Neural crest cell (in vitro differentiated cells): ENCODE results near the gene GIPC1. TPM values are rescaled to one million over a fixed set of nuclear protein-coding genes. Genes with fewer than 3 reads are reported as not detected.
A peak's percentile ranks its signal among the peaks of the same experiment; 100 is the strongest.

Source experiments
- DNase-seq: peaks from one replicate; pipeline ENCODE4 v3.0.0; 2021; ENCODE audit warnings: low read depth, mixed read lengths, low spot score
- H3K27ac Mint-ChIP-seq: one replicate; pipeline ENCODE4 v1.8.0; 2021; ENCODE audit warnings: mild to moderate bottlenecking, mixed read lengths; ENCODE audit not compliant: unreplicated experiment
- H3K27me3 Mint-ChIP-seq: 2 replicates; pipeline ENCODE4 v1.8.0; 2021; ENCODE audit warnings: low read depth, mild to moderate bottlenecking, mixed read lengths
- H3K36me3 Mint-ChIP-seq: 2 replicates; pipeline ENCODE4 v1.8.0; 2021; ENCODE audit warnings: low read depth, mild to moderate bottlenecking, mixed read lengths
- H3K4me1 Mint-ChIP-seq: 2 replicates; pipeline ENCODE4 v1.8.0; 2021; ENCODE audit warnings: mixed read lengths
- H3K4me3 Mint-ChIP-seq: one replicate; pipeline ENCODE4 v1.8.0; 2021; ENCODE audit warnings: mild to moderate bottlenecking, mixed read lengths
- H3K9me3 Mint-ChIP-seq: 2 replicates; pipeline ENCODE4 v1.8.0; 2021; ENCODE audit warnings: mixed read lengths
- CTCF ChIP-seq: fragments of 200-600 bp; sonication (generic); conservative IDR thresholded peaks from 2 replicates; pipeline ENCODE4 v1.5.0; 2021; ENCODE audit warnings: antibody characterized with exemption, mild to moderate bottlenecking
- total RNA-seq: library from RNA; stranded (reverse); gene quantifications from 2 replicates; pipeline ENCODE4 v1.2.1, GENCODE V29; 2021

GIPC1 gene
- total RNA-seq, 1 donor from 2014 or later: 72.5 TPM

- TF ChIP-seq CTCF: no peak
- H3K36me3 Mint-ChIP-seq: no peaks in the 10 kb centered on the region
- peaks cover 23% of the 10 kb centered on the region for H3K4me1 Mint-ChIP-seq
- no peaks in the 10 kb centered on the region for H3K27me3 Mint-ChIP-seq
- peak; percentile 100 for DNase-seq
- H3K9me3 Mint-ChIP-seq: no peaks in the 10 kb centered on the region
- peak within 1 kb of the TSS; percentile 94 for H3K27ac Mint-ChIP-seq
- H3K4me3 Mint-ChIP-seq: peak within 1 kb of the TSS; percentile 98
These were observed 33.5 kb upstream of the GIPC1 start, which contains the start of gene TECR for GRCh38 chr19:14529254-14530004. Gene TECR (plus strand): TSS chr19:14529594. CDS start chr19:14529697, 103 bp downstream.

- H3K4me3 Mint-ChIP-seq: peak overlapping the region; percentile 98
- H3K27me3 Mint-ChIP-seq: no peaks in the 10 kb centered on the region
- peak overlapping the region; percentile 94 for H3K27ac Mint-ChIP-seq
- H3K4me1 Mint-ChIP-seq: peaks cover 23% of the 10 kb centered on the region
- H3K9me3 Mint-ChIP-seq: no peaks in the 10 kb centered on the region
- no peak for TF ChIP-seq CTCF
- DNase-seq: no peak
- H3K36me3 Mint-ChIP-seq: no peaks in the 10 kb centered on the region
These were observed 32.7 kb upstream of the GIPC1 start for GRCh38 chr19:14528419-14529253.

DNA sequence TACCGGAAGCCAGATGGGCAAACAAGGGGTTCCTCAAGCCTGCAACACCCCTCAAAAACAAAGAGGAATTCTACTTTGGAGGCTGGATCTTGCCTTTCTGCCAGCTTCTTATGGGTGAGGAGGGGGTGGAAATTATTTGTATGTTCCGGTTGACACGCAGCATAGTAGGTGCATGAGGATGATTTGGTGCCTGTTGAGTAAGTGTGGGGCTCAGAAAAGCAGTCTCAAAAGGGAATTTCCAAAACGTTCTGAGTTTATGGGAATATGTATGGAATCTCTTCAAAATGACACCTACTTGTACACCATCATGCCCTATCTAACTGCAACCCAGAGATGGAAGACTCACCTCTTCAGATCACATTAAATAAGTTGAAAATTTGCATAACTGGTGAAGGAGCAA, 30.5 kb upstream of the GIPC1 start:
- Mint-ChIP-seq H3K36me3 (no peaks in the 10 kb centered on the region), H3K27me3 (no peaks in the 10 kb centered on the region), H3K4me3 (peak overlapping the region; percentile 1), H3K4me1 (peaks cover 28% of the 10 kb centered on the region), H3K27ac (no peak overlapping the region), H3K9me3 (no peaks in the 10 kb centered on the region)
- DNase-seq: no peak
- no peak for TF ChIP-seq CTCF

- no peaks in the 10 kb centered on the region for H3K9me3 Mint-ChIP-seq
- H3K4me1 Mint-ChIP-seq: peaks cover 26% of the 10 kb centered on the region
- no peaks in the 10 kb centered on the region for H3K27me3 Mint-ChIP-seq
- H3K27ac Mint-ChIP-seq: no peak overlapping the region
- no peak for DNase-seq
- no peak for TF ChIP-seq CTCF
- H3K36me3 Mint-ChIP-seq: no peaks in the 10 kb centered on the region
- peak overlapping the region; percentile 27 for H3K4me3 Mint-ChIP-seq
These were observed 29.8 kb upstream of the GIPC1 start for GRCh38 chr19:14525729-14526128.

DNA sequence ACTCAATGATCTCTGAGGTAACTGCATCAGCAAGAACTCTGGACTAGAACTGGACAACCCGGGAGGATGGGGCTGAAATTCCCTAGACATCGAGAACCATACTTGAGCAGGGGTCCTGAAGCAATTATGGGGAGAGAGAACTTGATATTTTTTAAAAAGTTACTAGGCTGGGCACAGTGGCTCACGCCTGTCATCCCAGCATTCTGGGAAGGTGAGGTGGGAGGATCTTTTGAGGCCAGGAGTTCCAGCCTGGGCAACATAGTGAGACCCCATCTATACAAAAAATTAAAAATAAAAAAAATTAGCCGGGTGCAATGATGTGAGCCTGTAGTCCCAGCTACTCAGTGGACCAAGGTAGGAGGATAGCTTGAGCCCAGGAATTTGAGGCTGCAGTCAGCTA, 24.6 kb upstream of the GIPC1 start:
- no peak for DNase-seq
- Mint-ChIP-seq H3K9me3 (no peaks in the 10 kb centered on the region), H3K27ac (peak overlapping the region; percentile 96), H3K4me1 (peaks cover 44% of the 10 kb centered on the region), H3K27me3 (peaks cover 2% of the 10 kb centered on the region), H3K36me3 (peaks cover 12% of the 10 kb centered on the region), H3K4me3 (peak overlapping the region; percentile 97)
- TF ChIP-seq CTCF: no peak
